CD14-positive monocyte (primary cell): ENCODE results near the gene BRD9. TPM values are rescaled to one million over a fixed set of nuclear protein-coding genes. Genes with fewer than 3 reads are reported as not detected.

Experiments used
- DNase-seq, 3 donors: peaks; one replicate each; pipeline ENCODE4 v3.0.0-alpha.2; 2011 to 2022
- H2AFZ ChIP-seq: 2 replicates; pipeline ENCODE4 v1.6.0; 2012; ENCODE audit warnings: mild to moderate bottlenecking, low read depth, low read length, inconsistent platforms; ENCODE audit not compliant: insufficient read depth, poor library complexity, severe bottlenecking
- H3K27ac ChIP-seq, 2 donors: 1 replicate in 1 of 2; 2 replicates in 1 of 2; pipeline ENCODE4 v1.5.1; 2012 to 2013; ENCODE audit warnings: low read length in 2 of 2, control low read depth in 1 of 2, inconsistent platforms in 1 of 2, low read depth in 1 of 2, mild to moderate bottlenecking in 1 of 2
- H3K27me3 ChIP-seq, 2 donors: one replicate each; pipeline versions ENCODE4 v1.6.0 to v1.6.1; 2011 to 2013; ENCODE audit warnings: low read length in 2 of 2; ENCODE audit not compliant: control insufficient read depth in 2 of 2, insufficient read depth in 2 of 2
- H3K36me3 ChIP-seq, 2 donors: replicated peaks in 1 of 2; 1 replicate in 1 of 2; 2 replicates in 1 of 2; pipeline versions ENCODE4 v1.5.1 to v1.6.1; 2012 to 2013; ENCODE audit warnings: low read length in 2 of 2, control low read depth in 1 of 2, inconsistent platforms in 1 of 2, mild to moderate bottlenecking in 1 of 2; ENCODE audit not compliant: insufficient read depth in 2 of 2, control insufficient read depth in 1 of 2
- H3K4me1 ChIP-seq, 2 donors: 1 replicate in 1 of 2; 2 replicates in 1 of 2; pipeline versions ENCODE4 v1.5.1 to v1.6.1; 2012 to 2013; ENCODE audit warnings: low read length in 2 of 2, control low read depth in 1 of 2, inconsistent platforms in 1 of 2, mild to moderate bottlenecking in 1 of 2, moderate library complexity in 1 of 2; ENCODE audit not compliant: insufficient read depth in 2 of 2, control insufficient read depth in 1 of 2
- H3K4me2 ChIP-seq: replicated peaks from 2 replicates; pipeline ENCODE3; 2012; ENCODE audit warnings: low read length, moderate library complexity, mild to moderate bottlenecking; ENCODE audit not compliant: poor library complexity, severe bottlenecking; ENCODE audit errors: extremely low read depth
- H3K4me3 ChIP-seq, 3 experiments: fragments of 200-600 bp in 1 of 3; sonication (generic) in 1 of 3; replicated peaks in 1 of 3; 1 replicate in 2 of 3; 2 replicates in 1 of 3; pipeline ENCODE4 v1.5.1; 2011 to 2013; ENCODE audit warnings: low read length in 3 of 3, mild to moderate bottlenecking in 3 of 3, control low read depth in 2 of 3, low read depth in 2 of 3, inconsistent platforms in 1 of 3, moderate library complexity in 1 of 3
- H3K79me2 ChIP-seq: 2 replicates; pipeline ENCODE4 v1.6.0; 2012; ENCODE audit warnings: mild to moderate bottlenecking, control low read depth, inconsistent platforms, low read length, moderate library complexity; ENCODE audit not compliant: insufficient read depth
- H3K9ac ChIP-seq: 2 replicates; pipeline ENCODE4 v1.6.0; 2017; ENCODE audit warnings: low read length, mild to moderate bottlenecking; ENCODE audit not compliant: insufficient read depth, poor library complexity, severe bottlenecking
- H3K9me3 ChIP-seq, 2 donors: replicated peaks in 1 of 2; 1 replicate in 1 of 2; 2 replicates in 1 of 2; pipeline versions ENCODE4 v1.5.1 to v1.6.1; 2012 to 2013; ENCODE audit warnings: low read length in 2 of 2, control low read depth in 1 of 2; ENCODE audit not compliant: control insufficient read depth in 1 of 2, insufficient read depth in 1 of 2
- H4K20me1 ChIP-seq: 2 replicates; pipeline ENCODE4 v1.6.0; 2012; ENCODE audit warnings: mild to moderate bottlenecking, low read length, control low read depth, moderate library complexity; ENCODE audit not compliant: insufficient read depth
- H3K27ac Mint-ChIP-seq, 7 donors: one replicate each; pipeline ENCODE4 v1.8.0; 2020; ENCODE audit warnings: mild to moderate bottlenecking in 7 of 7, mixed read lengths in 7 of 7, moderate library complexity in 6 of 7, inconsistent platforms in 2 of 7
- H3K27me3 Mint-ChIP-seq, 3 donors: one replicate each; pipeline ENCODE4 v1.8.0; 2021 to 2022; ENCODE audit warnings: low read depth in 3 of 3, mild to moderate bottlenecking in 3 of 3, mixed read lengths in 3 of 3, moderate library complexity in 3 of 3, inconsistent platforms in 1 of 3
- H3K36me3 Mint-ChIP-seq, 2 donors: one replicate each; pipeline ENCODE4 v1.8.0; 2020; ENCODE audit warnings: mixed read lengths in 2 of 2, inconsistent platforms in 1 of 2, mild to moderate bottlenecking in 1 of 2
- H3K4me1 Mint-ChIP-seq: one replicate; pipeline ENCODE4 v1.8.0; 2020; ENCODE audit warnings: mild to moderate bottlenecking, mixed read lengths
- H3K4me3 Mint-ChIP-seq, 2 donors: one replicate each; pipeline ENCODE4 v1.8.0; 2020; ENCODE audit warnings: mild to moderate bottlenecking in 2 of 2, mixed read lengths in 2 of 2, moderate library complexity in 1 of 2
- H3K9me3 Mint-ChIP-seq, 7 donors: one replicate each; pipeline ENCODE4 v1.8.0; 2020 to 2022; ENCODE audit warnings: mixed read lengths in 7 of 7, mild to moderate bottlenecking in 6 of 7, moderate library complexity in 6 of 7, inconsistent platforms in 2 of 7
- CTCF ChIP-seq: fragments of 200-600 bp; IDR thresholded peaks from one replicate; pipeline ENCODE4 v1.8.0; 2022; ENCODE audit warnings: antibody characterized with exemption, mild to moderate bottlenecking
- WGBS: methylation state at CpG from one replicate; pipeline ENCODE4 v1.1.5; 2013; ENCODE audit warnings: missing lambda C conversion rate; ENCODE audit not compliant: insufficient coverage; 5-methylcytosine and 5-hydroxymethylcytosine counted together
- intact Hi-C, 2 donors: fragments of 100-400 bp; cut with micrococcal nuclease; formaldehyde crosslinking; loops; one replicate each; pipeline versions ENCODE4 v1.15.0 to v1.15.1; 2023
- polyA plus RNA-seq, 3 donors: library from polyadenylated mRNA; depleted of rRNA in 1 of 3; unstranded in 2 of 3; stranded (reverse) in 1 of 3; fragments of 300-500 nt in 2 of 3; fragments of >200 nt in 1 of 3; fragmentation: Illumina TruSeq in 2 of 3; gene quantifications; 1 replicate in 2 of 3; 2 replicates in 1 of 3; pipeline ENCODE4 v1.2.3, GENCODE V29; 2012 to 2021

BRD9 gene
- polyA plus RNA-seq, 3 donors = 5.3 to 22.7 (median 9.3) TPM

- H4K20me1 ChIP-seq = no peaks in the 10 kb centered on the region
- peaks cover 0 to 4% of the 10 kb centered on the region in 2 donors for H3K9me3 ChIP-seq
- H3K4me2 ChIP-seq = no peak overlapping the region
- H3K9ac ChIP-seq = no peak overlapping the region
- no peak overlapping the region for H3K27ac Mint-ChIP-seq
- peaks cover 0 to 7% (median 3%) of the 10 kb centered on the region in 7 donors for H3K9me3 Mint-ChIP-seq
- no peaks in the 10 kb centered on the region for H3K4me1 Mint-ChIP-seq
- no peak for DNase-seq
- H3K27me3 ChIP-seq = no peaks in the 10 kb centered on the region
- 69% methylated on average over 3 of the region's 7 CpGs for WGBS
- no peak overlapping the region for H2AFZ ChIP-seq
- no peaks in the 10 kb centered on the region for H3K36me3 ChIP-seq
- H3K27me3 Mint-ChIP-seq = peaks cover 11 to 23% (median 12%) of the 10 kb centered on the region in 3 donors
- no peaks in the 10 kb centered on the region for H3K36me3 Mint-ChIP-seq
- no peaks in the 10 kb centered on the region for H3K79me2 ChIP-seq
- no peak for TF ChIP-seq CTCF
- no peak overlapping the region for H3K4me3 Mint-ChIP-seq
- H3K4me3 ChIP-seq = no peak overlapping the region
- intact Hi-C loops = no loop called here
- H3K4me1 ChIP-seq = no peaks in the 10 kb centered on the region
- H3K27ac ChIP-seq = no peak overlapping the region
Observed at GRCh38 chr5:939368-939767, 46.8 kb upstream of the BRD9 start.

- no peaks in the 10 kb centered on the region for H3K4me1 ChIP-seq
- TF ChIP-seq CTCF = no peak
Observed at GRCh38 chr5:937151-937924, 44.7 kb upstream of the BRD9 start.

More at GRCh38 chr5:937151-937924, 44.7 kb upstream of the BRD9 start:
- H3K4me3 ChIP-seq = no peak overlapping the region
- H3K9me3 Mint-ChIP-seq = peaks cover 0 to 11% (median 3%) of the 10 kb centered on the region in 7 donors
- 83% methylated on average over 11 of the region's 14 CpGs for WGBS
- no peak overlapping the region for H3K9ac ChIP-seq
- no peaks in the 10 kb centered on the region for H3K4me1 Mint-ChIP-seq
- no peak overlapping the region for H2AFZ ChIP-seq
- no peaks in the 10 kb centered on the region for H3K27me3 ChIP-seq
- intact Hi-C loops = no loop called here
- no peaks in the 10 kb centered on the region for H3K79me2 ChIP-seq
- H3K9me3 ChIP-seq = peaks cover 0 to 4% of the 10 kb centered on the region in 2 donors
- H3K27ac ChIP-seq = no peak overlapping the region
- no peaks in the 10 kb centered on the region for H3K36me3 ChIP-seq
- no peak for DNase-seq
- H3K4me3 Mint-ChIP-seq = no peak overlapping the region
- peak overlapping the region in 1 of 7 donors; percentile 42 for H3K27ac Mint-ChIP-seq
- H4K20me1 ChIP-seq = no peaks in the 10 kb centered on the region
- no peaks in the 10 kb centered on the region for H3K36me3 Mint-ChIP-seq
- H3K27me3 Mint-ChIP-seq = peaks cover 0 to 14% (median 7%) of the 10 kb centered on the region in 3 donors
- no peak overlapping the region for H3K4me2 ChIP-seq
